RPMI8226 (cell line): ENCODE data around the gene ATP6V1B1.

Experiments
- DNase-seq: peaks from one replicate; pipeline ENCODE4 v3.0.0-alpha.2; 2015

Gene ATP6V1B1

GRCh38 chr2:70947556-70948184 is 12.0 kb downstream of the ATP6V1B1 start:
- no peak for DNase-seq

- peak; percentile 77 for DNase-seq
These were observed 12.8 kb downstream of the ATP6V1B1 start for GRCh38 chr2:70948337-70949003.

GRCh38 chr2:70949086-70949485 is 13.4 kb downstream of the ATP6V1B1 start:
- DNase-seq, result no peak

- no peak for DNase-seq
These were observed 19.2 kb downstream of the ATP6V1B1 start for GRCh38 chr2:70954886-70955285.

- DNase-seq, result no peak
These were observed 20.4 kb downstream of the ATP6V1B1 start for GRCh38 chr2:70956141-70956540.

GRCh38 chr2:70957798-70958197 is 22.1 kb downstream of the ATP6V1B1 start:
- DNase-seq, result no peak

GRCh38 chr2:70958759-70959158 is 23.1 kb downstream of the ATP6V1B1 start:
- DNase-seq, result no peak

- no peak for DNase-seq
These were observed 23.6 kb downstream of the ATP6V1B1 start for GRCh38 chr2:70959271-70959761.

- no peak for DNase-seq
These were observed 24.4 kb downstream of the ATP6V1B1 start for GRCh38 chr2:70959851-70960832.

- DNase-seq, result no peak
These were observed 25.3 kb downstream of the ATP6V1B1 start for GRCh38 chr2:70960833-70961647.

- no peak for DNase-seq
These were observed 25.9 kb downstream of the ATP6V1B1 start for GRCh38 chr2:70961648-70961994.

- no peak for DNase-seq
These were observed 26.6 kb downstream of the ATP6V1B1 start for GRCh38 chr2:70962211-70962884.

GRCh38 chr2:70962885-70963878 is 27.5 kb downstream of the ATP6V1B1 start:
- DNase-seq, result no peak

- DNase-seq, result no peak
These were observed 28.4 kb downstream of the ATP6V1B1 start for GRCh38 chr2:70964133-70964532.

GRCh38 chr2:70964596-70965386 is 29.1 kb downstream of the ATP6V1B1 start:
- DNase-seq, result peak; percentile 86

- no peak for DNase-seq
These were observed 29.8 kb downstream of the ATP6V1B1 start for GRCh38 chr2:70965506-70965905.

GRCh38 chr2:70966681-70967080 is 31.0 kb downstream of the ATP6V1B1 start:
- no peak for DNase-seq

- DNase-seq, result no peak
These were observed 31.5 kb downstream of the ATP6V1B1 start for GRCh38 chr2:70967189-70967588.

GRCh38 chr2:70974592-70974991 is 38.9 kb downstream of the ATP6V1B1 start:
- DNase-seq, result no peak

- DNase-seq, result no peak
These were observed 39.5 kb downstream of the ATP6V1B1 start for GRCh38 chr2:70975237-70975636.
